Thymus (tissue), 11 donors: ENCODE data around the gene GPATCH1. TPM values are rescaled to one million over a fixed set of nuclear protein-coding genes. Genes with fewer than 3 reads are reported as not detected.

Experiments used
- DNase-seq, 9 donors: peaks; one replicate each; pipeline ENCODE4 v3.0.0-alpha.2; 2013; ENCODE audit warnings: low spot score in 9 of 9, low read depth in 6 of 9, missing footprints in 1 of 9
- H3K27ac ChIP-seq, 2 donors: one replicate each; pipeline ENCODE4 v1.5.1; 2013; ENCODE audit warnings: control low read depth in 1 of 2, low read depth in 1 of 2, low read length in 1 of 2, mild to moderate bottlenecking in 1 of 2, moderate library complexity in 1 of 2
- H3K27me3 ChIP-seq, 2 donors: one replicate each; pipeline ENCODE4 v1.5.1; 2013; ENCODE audit warnings: low read length in 1 of 2; ENCODE audit not compliant: control insufficient read depth in 2 of 2, insufficient read depth in 1 of 2
- H3K36me3 ChIP-seq, 2 donors: one replicate each; pipeline ENCODE4 v1.5.1; 2013; ENCODE audit warnings: low read length in 1 of 2, mild to moderate bottlenecking in 1 of 2, moderate library complexity in 1 of 2; ENCODE audit not compliant: control insufficient read depth in 2 of 2, insufficient read depth in 2 of 2
- H3K4me1 ChIP-seq, 2 donors: one replicate each; pipeline ENCODE4 v1.5.1; 2013; ENCODE audit warnings: low read length in 2 of 2; ENCODE audit not compliant: control insufficient read depth in 2 of 2, insufficient read depth in 2 of 2
- H3K4me3 ChIP-seq, 2 donors: one replicate each; pipeline ENCODE4 v1.5.1; 2013; ENCODE audit warnings: low read length in 2 of 2, control low read depth in 1 of 2, mild to moderate bottlenecking in 1 of 2
- H3K9me3 ChIP-seq, 2 donors: one replicate each; pipeline ENCODE4 v1.5.1; 2013; ENCODE audit warnings: low read length in 1 of 2, mild to moderate bottlenecking in 1 of 2; ENCODE audit not compliant: control insufficient read depth in 2 of 2, insufficient read depth in 1 of 2
- WGBS: extraction: QIAGEN DNeasy Blood & Tissue Kit; methylation state at CpG from one replicate; pipeline ENCODE4 v1.1.7; 2013; 5-methylcytosine and 5-hydroxymethylcytosine counted together
- polyA plus RNA-seq: library from polyadenylated mRNA; stranded (reverse); fragments of 200-250 nt; gene quantifications from one replicate; pipeline ENCODE4 v1.2.3, GENCODE V29; 2013
- total RNA-seq: library from RNA; stranded (reverse); fragments of 120-200 nt; gene quantifications from one replicate; pipeline ENCODE4 v1.2.4, GENCODE V29; 2013
- donor health status: healthy.

GPATCH1 gene
- total and polyA plus RNA-seq, 2 donors, result 8.2 to 8.7 TPM

DNA sequence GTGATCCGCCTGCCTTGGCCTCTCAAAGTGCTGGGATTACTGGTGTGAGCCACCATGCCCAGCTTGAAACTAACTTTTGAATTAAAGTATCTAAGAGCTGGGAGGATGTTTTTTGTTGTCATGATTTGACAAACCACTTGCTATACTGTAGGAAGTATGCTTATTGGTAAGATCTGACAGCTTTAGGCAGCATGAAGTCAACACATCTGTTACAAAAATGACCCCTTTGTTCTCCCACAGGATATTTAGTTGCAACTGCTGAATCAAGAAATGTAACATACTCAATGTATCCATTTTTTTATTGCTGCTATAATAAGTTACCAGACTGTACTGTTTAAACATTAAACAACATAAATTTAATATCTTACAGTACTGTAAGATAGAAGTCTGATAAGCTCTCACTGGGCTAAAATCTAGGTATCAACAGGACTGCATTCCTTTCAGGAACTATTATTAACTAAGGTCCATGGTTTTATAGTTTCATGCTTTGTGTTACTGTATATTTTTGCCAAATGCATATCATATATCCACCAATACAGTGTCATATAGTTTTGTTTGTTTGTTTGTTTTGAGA, 90.3 kb downstream of the GPATCH1 start:
- Histone ChIP-seq H3K27ac (no peak overlapping the region), H3K36me3 (no peaks in the 10 kb centered on the region), H3K9me3 (peaks cover 0 to 8% of the 10 kb centered on the region in 2 donors), H3K4me1 (peaks cover 11 to 14% of the 10 kb centered on the region in 2 donors), H3K4me3 (no peak overlapping the region), H3K27me3 (no peaks in the 10 kb centered on the region)
- 98% methylated on average over 1 of the region's 1 CpG for WGBS
- DNase-seq, result no peak

- WGBS, result over 99% methylated on average over 6 of the region's 6 CpGs
- H3K4me3 ChIP-seq, result no peak overlapping the region
- peaks cover 0 to 8% of the 10 kb centered on the region in 2 donors for H3K9me3 ChIP-seq
- DNase-seq, result no peak
- no peak overlapping the region for H3K27ac ChIP-seq
- no peaks in the 10 kb centered on the region for H3K36me3 ChIP-seq
- H3K4me1 ChIP-seq, result peaks cover 11 to 15% of the 10 kb centered on the region in 2 donors
- H3K27me3 ChIP-seq, result no peaks in the 10 kb centered on the region
Observed at GRCh38 chr19:33171916-33172359, 91.0 kb downstream of the GPATCH1 start.

- DNase-seq, result no peak
- no peaks in the 10 kb centered on the region for H3K36me3 ChIP-seq
- H3K27me3 ChIP-seq, result no peaks in the 10 kb centered on the region
- H3K27ac ChIP-seq, result no peak overlapping the region
- H3K4me3 ChIP-seq, result no peak overlapping the region
- H3K4me1 ChIP-seq, result peaks cover 11 to 23% of the 10 kb centered on the region in 2 donors
- 81% methylated on average over 5 of the region's 5 CpGs for WGBS
- no peaks in the 10 kb centered on the region for H3K9me3 ChIP-seq
Observed at GRCh38 chr19:33174186-33174585, 93.2 kb downstream of the GPATCH1 start.

DNA sequence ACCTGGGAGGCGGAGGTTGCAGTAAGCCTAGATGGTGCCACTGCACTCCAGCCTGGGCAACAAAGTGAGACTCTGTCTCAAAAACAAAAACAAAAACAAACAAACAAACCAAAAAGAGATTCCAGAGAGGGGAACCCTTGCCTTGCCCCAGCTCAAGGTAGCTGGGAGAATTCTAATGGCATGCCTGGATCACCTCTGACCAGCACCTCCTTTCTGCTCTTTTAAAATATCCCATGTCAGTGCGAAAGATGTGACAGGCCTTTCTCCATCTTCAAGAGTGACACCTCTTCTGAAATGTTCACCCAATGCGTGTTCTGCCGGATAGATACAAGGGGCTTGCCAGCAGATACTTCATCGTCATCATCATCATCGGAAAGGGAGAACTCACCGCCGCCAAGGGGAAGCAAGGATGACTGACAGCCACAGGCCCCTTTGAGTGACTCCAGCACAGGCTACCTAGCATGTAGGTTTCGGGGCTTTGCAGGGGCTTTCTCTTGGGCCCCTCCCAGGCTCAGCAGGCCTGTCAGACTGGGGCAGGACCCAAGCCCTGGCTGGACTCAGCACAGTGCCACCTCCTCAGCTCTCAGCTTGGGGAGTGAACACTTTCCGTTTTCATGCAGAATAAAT, 94.3 kb downstream of the GPATCH1 start:
- 98% methylated on average over 10 of the region's 10 CpGs for WGBS
- no peaks in the 10 kb centered on the region for H3K9me3 ChIP-seq
- H3K4me3 ChIP-seq, result peak overlapping the region in 1 of 2 donors; percentile 90
- no peaks in the 10 kb centered on the region for H3K36me3 ChIP-seq
- H3K27ac ChIP-seq, result no peak overlapping the region
- no peaks in the 10 kb centered on the region for H3K27me3 ChIP-seq
- H3K4me1 ChIP-seq, result peaks cover 11 to 23% of the 10 kb centered on the region in 2 donors
- no peak for DNase-seq

- Histone ChIP-seq H3K4me1 (peaks cover 11 to 23% of the 10 kb centered on the region in 2 donors), H3K27ac (peak overlapping the region; percentile 91 to 95), H3K36me3 (no peaks in the 10 kb centered on the region), H3K4me3 (peak overlapping the region; percentile 87 to 90), H3K9me3 (no peaks in the 10 kb centered on the region), H3K27me3 (no peaks in the 10 kb centered on the region)
- peak in 5 of 9 donors; percentile 6 to 28 (median 18) for DNase-seq
- WGBS, result 21% methylated on average over 25 of the region's 25 CpGs
Observed at GRCh38 chr19:33175886-33176669, 95.1 kb downstream of the GPATCH1 start.

DNA sequence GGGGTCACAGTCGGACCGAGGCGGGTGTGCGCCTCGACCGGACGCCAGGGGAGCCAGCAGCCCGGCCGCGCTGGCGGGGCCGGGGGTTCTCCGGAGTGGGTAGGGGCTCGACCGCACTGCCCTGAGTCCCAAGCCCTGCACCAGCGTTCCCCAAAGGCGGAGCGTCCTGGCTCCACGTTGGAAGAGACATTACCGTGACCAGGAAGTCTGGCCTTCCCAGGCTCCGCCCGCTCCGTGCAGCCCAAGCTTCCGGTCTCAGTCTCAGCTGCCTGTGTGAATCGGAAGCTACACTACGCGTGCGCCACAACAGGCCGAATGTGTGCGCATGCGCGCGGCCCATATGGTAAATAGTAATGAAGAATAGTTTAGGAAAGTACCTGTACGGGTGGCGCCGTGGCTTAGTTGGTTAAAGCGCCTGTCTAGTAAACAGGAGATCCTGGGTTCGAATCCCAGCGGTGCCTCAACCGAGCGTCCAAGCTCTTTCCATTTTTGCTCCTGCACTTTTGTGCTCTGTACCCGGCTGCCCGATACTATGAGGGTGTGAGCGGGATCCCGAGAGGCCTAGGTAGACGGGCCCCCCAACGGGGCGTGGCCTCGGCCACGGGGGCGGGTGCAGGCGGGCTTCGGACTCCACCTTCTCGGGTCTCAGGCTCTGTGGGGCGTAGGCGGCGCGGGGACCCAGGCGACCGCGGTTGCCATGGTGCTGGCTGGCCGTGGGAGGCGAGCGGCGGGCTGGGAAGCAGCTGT, 95.9 kb downstream of the GPATCH1 start:
- WGBS, result under 1% methylated on average over 65 of the region's 65 CpGs
- no peaks in the 10 kb centered on the region for H3K27me3 ChIP-seq
- H3K4me3 ChIP-seq, result peak overlapping the region; percentile 87 to 90
- H3K9me3 ChIP-seq, result no peaks in the 10 kb centered on the region
- peaks cover 11 to 23% of the 10 kb centered on the region in 2 donors for H3K4me1 ChIP-seq
- peak overlapping the region; percentile 91 to 96 for H3K27ac ChIP-seq
- no peaks in the 10 kb centered on the region for H3K36me3 ChIP-seq
- DNase-seq, result peak; percentile 93 to 98 (median 97)

DNA sequence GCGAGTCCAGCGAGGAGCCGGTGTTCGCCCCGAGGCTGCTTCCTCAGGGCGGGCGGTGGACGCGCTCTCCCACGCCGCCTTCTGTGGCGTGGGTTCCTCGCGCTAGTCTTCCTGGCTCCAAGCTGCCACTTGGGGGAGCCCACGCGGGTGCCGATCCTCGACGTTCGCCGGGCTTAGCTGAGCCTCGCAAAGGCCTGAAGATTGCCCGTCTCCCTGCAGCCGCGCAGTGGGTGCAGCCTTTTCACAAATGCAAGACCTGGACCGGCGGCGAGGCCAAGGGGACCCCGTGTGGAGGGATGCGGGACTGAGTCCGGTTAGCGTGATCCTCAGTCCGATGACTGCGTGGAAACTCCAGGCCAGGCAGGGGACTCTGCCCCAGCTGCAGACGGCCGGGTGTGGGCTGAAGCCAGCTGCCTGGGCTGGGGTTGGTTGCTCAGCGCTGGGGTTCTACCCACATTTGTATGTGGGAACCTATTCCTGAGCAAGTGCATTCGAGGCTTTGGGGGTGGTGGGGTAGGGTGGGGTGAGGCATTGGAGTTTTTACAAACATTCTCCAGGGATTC, 96.5 kb downstream of the GPATCH1 start:
- Histone ChIP-seq H3K4me3 (peak overlapping the region; percentile 87 to 90), H3K27me3 (no peaks in the 10 kb centered on the region), H3K36me3 (no peaks in the 10 kb centered on the region), H3K4me1 (peaks cover 11 to 23% of the 10 kb centered on the region in 2 donors), H3K27ac (peak overlapping the region; percentile 91 to 96), H3K9me3 (no peaks in the 10 kb centered on the region)
- peak in 7 of 9 donors; percentile 58 to 89 (median 77) for DNase-seq
- under 1% methylated on average over 38 of the region's 38 CpGs for WGBS
